LNCAP (cell line): ENCODE measurements around the gene AP3M1.

Experiments used
- TF ChIP-seq, protein P1 (sequence below): fragments of 450-650 bp; IDR thresholded peaks from 2 replicates; pipeline ENCODE4 v1.5.1; 2017; ENCODE audit warnings: mild to moderate bottlenecking

AP3M1 gene

GRCh38 chr10:74186678-74187077 lies 36.0 kb upstream of the AP3M1 start:
- TF ChIP-seq, protein P1, sequence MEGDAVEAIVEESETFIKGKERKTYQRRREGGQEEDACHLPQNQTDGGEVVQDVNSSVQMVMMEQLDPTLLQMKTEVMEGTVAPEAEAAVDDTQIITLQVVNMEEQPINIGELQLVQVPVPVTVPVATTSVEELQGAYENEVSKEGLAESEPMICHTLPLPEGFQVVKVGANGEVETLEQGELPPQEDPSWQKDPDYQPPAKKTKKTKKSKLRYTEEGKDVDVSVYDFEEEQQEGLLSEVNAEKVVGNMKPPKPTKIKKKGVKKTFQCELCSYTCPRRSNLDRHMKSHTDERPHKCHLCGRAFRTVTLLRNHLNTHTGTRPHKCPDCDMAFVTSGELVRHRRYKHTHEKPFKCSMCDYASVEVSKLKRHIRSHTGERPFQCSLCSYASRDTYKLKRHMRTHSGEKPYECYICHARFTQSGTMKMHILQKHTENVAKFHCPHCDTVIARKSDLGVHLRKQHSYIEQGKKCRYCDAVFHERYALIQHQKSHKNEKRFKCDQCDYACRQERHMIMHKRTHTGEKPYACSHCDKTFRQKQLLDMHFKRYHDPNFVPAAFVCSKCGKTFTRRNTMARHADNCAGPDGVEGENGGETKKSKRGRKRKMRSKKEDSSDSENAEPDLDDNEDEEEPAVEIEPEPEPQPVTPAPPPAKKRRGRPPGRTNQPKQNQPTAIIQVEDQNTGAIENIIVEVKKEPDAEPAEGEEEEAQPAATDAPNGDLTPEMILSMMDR = no peak

DNA sequence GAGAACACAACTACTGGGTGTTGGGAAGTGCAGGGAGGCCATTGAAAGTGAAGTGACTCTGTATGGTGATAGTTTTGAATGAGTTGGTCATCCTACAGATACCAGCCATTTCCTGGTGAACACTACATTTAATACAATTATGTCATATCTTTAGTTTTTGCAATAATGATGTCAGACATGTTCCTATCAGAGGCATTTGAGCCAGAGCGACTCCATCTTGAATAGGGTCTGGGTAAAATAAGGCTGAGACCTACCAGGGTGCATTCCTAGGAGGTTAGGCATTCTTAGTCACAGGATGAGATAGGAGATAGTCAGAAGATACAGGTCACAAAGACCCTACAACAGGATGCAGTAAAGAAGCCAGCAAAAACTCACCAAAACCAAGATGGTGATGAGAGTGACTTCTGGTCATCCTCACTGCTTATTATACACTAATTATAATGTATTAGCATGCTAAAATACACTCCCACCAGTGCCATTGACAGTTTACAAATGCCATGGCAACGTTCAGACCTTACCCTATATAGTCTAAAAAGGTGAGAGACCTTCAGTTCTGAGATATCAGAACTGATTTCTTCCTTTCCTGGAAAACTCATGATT lies 28.6 kb upstream of the AP3M1 start:
- TF ChIP-seq, protein P1 = no peak

GRCh38 chr10:74178042-74178791 lies 27.6 kb upstream of the AP3M1 start:
- TF ChIP-seq, protein P1 = no peak

DNA sequence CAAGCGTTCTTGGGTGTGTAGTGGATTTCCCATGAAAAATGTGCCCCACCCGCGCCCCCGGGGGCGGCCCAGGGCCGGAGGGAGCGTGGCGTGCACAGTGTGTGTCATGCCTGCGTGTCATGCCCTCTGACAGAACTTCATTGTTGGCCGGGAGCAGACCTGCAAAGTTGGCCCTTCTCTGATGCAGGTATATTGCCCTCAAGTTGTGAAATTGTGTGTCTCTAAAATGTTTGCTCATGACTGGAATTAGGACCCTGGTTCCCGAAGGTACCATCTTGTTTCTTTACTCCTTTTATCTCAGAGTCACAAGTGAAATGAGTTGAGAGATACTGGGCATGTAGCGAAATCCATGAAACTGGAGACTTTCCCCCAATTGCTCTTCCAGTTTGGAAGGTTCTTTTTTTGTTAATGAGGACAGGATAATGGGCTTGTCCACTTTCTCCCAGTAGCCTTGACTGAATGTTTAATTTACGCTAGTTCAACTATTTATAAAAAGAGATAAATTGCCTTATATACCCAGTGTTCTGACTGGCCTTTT lies 26.6 kb upstream of the AP3M1 start:
- TF ChIP-seq, protein P1 = no peak

GRCh38 chr10:74176380-74177139 lies 25.9 kb upstream of the AP3M1 start:
- TF ChIP-seq, protein P1 = no peak

DNA sequence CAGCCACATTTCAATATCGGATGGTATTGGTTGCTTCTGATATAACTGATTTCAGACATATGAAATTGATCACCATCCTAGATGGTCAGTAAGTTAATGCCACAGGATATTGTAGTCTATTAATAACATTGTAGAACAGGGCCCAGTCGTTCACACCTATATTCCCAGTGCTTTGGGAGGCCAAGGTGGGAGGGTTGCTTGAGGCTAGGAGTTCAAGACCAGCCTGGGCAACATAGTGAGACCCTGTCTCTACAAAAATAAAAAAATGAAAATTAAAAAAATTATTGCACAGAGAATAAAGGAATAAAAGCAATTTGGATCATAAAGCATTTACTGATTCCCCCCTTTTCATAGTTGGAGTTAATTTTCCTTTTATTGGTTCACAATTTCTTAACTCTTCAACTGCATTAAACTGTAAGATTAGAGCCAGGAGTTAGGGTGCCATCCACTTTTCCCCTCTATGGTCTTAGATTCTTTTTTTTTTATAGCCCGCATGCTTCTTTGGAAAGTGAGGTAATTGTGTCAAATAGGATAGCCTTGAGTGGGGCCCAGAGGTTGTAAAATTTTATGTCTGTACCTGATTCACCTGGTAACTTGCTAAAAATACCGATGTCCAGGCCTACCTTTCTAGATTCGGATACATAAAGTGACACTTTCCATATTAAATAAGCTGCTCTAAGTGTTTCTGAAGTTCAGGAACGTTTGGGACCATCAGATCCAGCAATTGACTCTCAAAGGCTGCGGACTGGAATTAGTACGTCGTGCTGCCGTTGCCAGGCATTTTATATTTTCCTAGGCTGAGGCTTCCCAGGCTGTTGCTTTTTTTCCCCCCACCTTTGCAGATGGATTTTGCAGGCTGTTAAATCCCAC lies 25.1 kb upstream of the AP3M1 start:
- TF ChIP-seq, protein P1 = no peak

DNA sequence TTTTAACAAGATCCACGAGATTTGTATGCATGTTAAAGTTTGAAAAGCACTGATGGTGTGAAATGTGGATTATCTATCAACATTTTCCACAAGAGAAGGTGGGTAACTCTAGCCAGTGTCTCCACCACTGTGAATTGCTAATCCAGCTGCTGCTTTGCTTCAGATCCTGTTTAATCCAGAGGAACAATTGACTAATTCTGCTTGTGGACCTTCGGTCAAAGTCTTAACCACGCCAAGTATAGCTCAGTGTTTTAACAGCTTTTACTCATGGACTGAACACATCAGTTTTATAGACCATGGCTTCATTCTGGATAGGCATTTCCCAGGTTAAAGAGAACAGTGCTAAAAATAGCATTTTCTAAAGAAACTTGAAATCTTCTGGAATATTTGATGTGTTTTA lies 23.9 kb upstream of the AP3M1 start:
- TF ChIP-seq, protein P1 = no peak
